Liver (tissue), 9 donors: ENCODE results near the gene LDB2. TPM values are rescaled to one million over a fixed set of nuclear protein-coding genes. Genes with fewer than 3 reads are reported as not detected.

ENCODE experiments used
- DNase-seq: peaks from one replicate; pipeline ENCODE4 v3.0.0-alpha.2; 2017; ENCODE audit warnings: low spot score
- H3K27ac ChIP-seq, 2 donors: one replicate each; pipeline ENCODE4 v1.7.0; 2013; ENCODE audit warnings: inconsistent platforms in 2 of 2, low read length in 2 of 2, control low read depth in 1 of 2, low read depth in 1 of 2, mild to moderate bottlenecking in 1 of 2
- H3K27me3 ChIP-seq, 4 donors: one replicate each; pipeline versions ENCODE4 v1.6.1 to v1.7.0; 2013; ENCODE audit warnings: low read length in 3 of 4, inconsistent platforms in 1 of 4, mild to moderate bottlenecking in 1 of 4, moderate library complexity in 1 of 4; ENCODE audit not compliant: control insufficient read depth in 4 of 4, insufficient read depth in 4 of 4
- H3K36me3 ChIP-seq, 4 donors: one replicate each; pipeline versions ENCODE4 v1.6.1 to v1.7.0; 2013; ENCODE audit warnings: low read length in 3 of 4, mild to moderate bottlenecking in 3 of 4, low read depth in 1 of 4, moderate library complexity in 1 of 4; ENCODE audit not compliant: control insufficient read depth in 4 of 4, insufficient read depth in 3 of 4
- H3K4me1 ChIP-seq, 4 donors: one replicate each; pipeline versions ENCODE4 v1.6.1 to v1.7.0; 2013; ENCODE audit warnings: low read length in 3 of 4, mild to moderate bottlenecking in 3 of 4, moderate library complexity in 1 of 4; ENCODE audit not compliant: control insufficient read depth in 4 of 4, insufficient read depth in 4 of 4
- H3K4me3 ChIP-seq, 3 donors: one replicate each; pipeline versions ENCODE4 v1.6.1 to v1.7.0; 2013; ENCODE audit warnings: low read length in 3 of 3, control low read depth in 1 of 3, low read depth in 1 of 3, mild to moderate bottlenecking in 1 of 3
- H3K9ac ChIP-seq, 2 donors: one replicate each; pipeline ENCODE4 v1.7.0; 2013; ENCODE audit warnings: low read length in 2 of 2, mild to moderate bottlenecking in 2 of 2, moderate library complexity in 2 of 2, control low read depth in 1 of 2, low read depth in 1 of 2
- H3K9me3 ChIP-seq, 4 donors: one replicate each; pipeline versions ENCODE4 v1.6.1 to v1.7.0; 2013; ENCODE audit warnings: low read length in 3 of 4; ENCODE audit not compliant: control insufficient read depth in 4 of 4
- ATF3 ChIP-seq: IDR thresholded peaks from 2 replicates; pipeline ENCODE4 v1.6.1; 2016; ENCODE audit warnings: antibody characterized with exemption
- EGR1 ChIP-seq, 2 donors: IDR thresholded peaks; 2 replicates each; pipeline ENCODE4 v1.6.1; 2016 to 2018; ENCODE audit warnings: antibody characterized with exemption in 2 of 2, low read depth in 2 of 2
- FOXA1 ChIP-seq: IDR thresholded peaks from 2 replicates; pipeline ENCODE4 v1.6.1; 2016; ENCODE audit warnings: antibody characterized with exemption
- FOXA2 ChIP-seq: IDR thresholded peaks from 2 replicates; pipeline ENCODE4 v1.6.1; 2016; ENCODE audit warnings: antibody characterized with exemption
- GABPA ChIP-seq, 2 donors: IDR thresholded peaks in 1 of 2; conservative IDR thresholded peaks in 1 of 2; 2 replicates each; pipeline ENCODE4 v1.6.1; 2016; ENCODE audit warnings: antibody characterized with exemption in 2 of 2, mild to moderate bottlenecking in 1 of 2, moderate library complexity in 1 of 2
- HNF4A ChIP-seq, 2 donors: conservative IDR thresholded peaks; 2 replicates each; pipeline ENCODE4 v1.6.1; 2016; ENCODE audit warnings: antibody characterized with exemption in 2 of 2, mild to moderate bottlenecking in 2 of 2
- HNF4G ChIP-seq: IDR thresholded peaks from 2 replicates; pipeline ENCODE4 v1.6.1; 2016; ENCODE audit warnings: antibody characterized with exemption
- JUND ChIP-seq, 2 donors: IDR thresholded peaks; 2 replicates each; pipeline ENCODE4 v1.6.1; 2016; ENCODE audit warnings: antibody characterized with exemption in 2 of 2
- NR2F2 ChIP-seq: IDR thresholded peaks from 2 replicates; pipeline ENCODE4 v1.6.1; 2016; ENCODE audit warnings: antibody characterized with exemption
- RAD21 ChIP-seq, 2 donors: IDR thresholded peaks; 2 replicates each; pipeline ENCODE4 v1.6.1; 2016; ENCODE audit warnings: antibody characterized with exemption in 2 of 2, mild to moderate bottlenecking in 2 of 2
- RXRA ChIP-seq, 2 donors: IDR thresholded peaks; 2 replicates each; pipeline ENCODE4 v1.6.1; 2017 to 2018; ENCODE audit warnings: antibody characterized with exemption in 2 of 2, mild to moderate bottlenecking in 1 of 2
- SP1 ChIP-seq: IDR thresholded peaks from 2 replicates; pipeline ENCODE4 v1.6.1; 2018; ENCODE audit warnings: antibody characterized with exemption, mild to moderate bottlenecking
- TAF1 ChIP-seq: conservative IDR thresholded peaks from 2 replicates; pipeline ENCODE4 v1.6.1; 2016; ENCODE audit warnings: antibody characterized with exemption, mild to moderate bottlenecking
- YY1 ChIP-seq: IDR thresholded peaks from 2 replicates; pipeline ENCODE4 v1.6.1; 2016; ENCODE audit warnings: antibody characterized with exemption, mild to moderate bottlenecking
- WGBS: extraction: QIAGEN DNeasy Blood & Tissue Kit; methylation state at CpG from one replicate; pipeline ENCODE4 v1.1.7; 2013; 5-methylcytosine and 5-hydroxymethylcytosine counted together
- polyA plus RNA-seq, 2 donors: library from polyadenylated mRNA; stranded (reverse) in 1 of 2; unstranded in 1 of 2; fragments of 200-250 nt in 1 of 2; fragments of >200 nt in 1 of 2; fragmentation: Nextera tagmentation in 1 of 2; extraction: Ambion mirVana in 1 of 2; gene quantifications; one replicate each; pipeline versions ENCODE4 v1.2.1 to v1.2.3, GENCODE V29; 2013 to 2015
- total RNA-seq, 2 donors: library from RNA; depleted of rRNA; stranded (reverse); fragments of >200 nt; gene quantifications; one replicate each; pipeline ENCODE4 v1.2.3, GENCODE V29; 2014
- TF ChIP-seq, protein P1 (sequence below): fragments of 150-350 bp; IDR thresholded peaks from 2 replicates; pipeline ENCODE4 v1.5.1; 2017; ENCODE audit warnings: improper control_type of control experiment, low read depth, low read length; ENCODE audit not compliant: missing input control
- TF ChIP-seq, protein P2 (sequence below): IDR thresholded peaks from 2 replicates; pipeline ENCODE4 v1.6.1; 2016; ENCODE audit warnings: antibody characterized with exemption
- TF ChIP-seq, protein P3 (sequence below): IDR thresholded peaks from 2 replicates; pipeline ENCODE4 v1.6.1; 2016; ENCODE audit warnings: antibody characterized with exemption
- TF ChIP-seq, protein P4 (sequence below): IDR thresholded peaks from 2 replicates; pipeline ENCODE4 v1.6.1; 2016; ENCODE audit warnings: antibody characterized with exemption, mild to moderate bottlenecking
- donor health status: healthy.
- donor health status: healthy.
- donor health status: healthy.
- donor health status: healthy.
- donor health status: healthy.

Gene LDB2
- total and polyA plus RNA-seq, 4 donors: 7.4 to 31.9 (median 16.8) TPM

- Histone ChIP-seq H3K9ac (no peak overlapping the region), H3K27ac (no peak overlapping the region), H3K9me3 (no peaks in the 10 kb centered on the region), H3K4me3 (no peak overlapping the region), H3K27me3 (no peaks in the 10 kb centered on the region), H3K36me3 (no peaks in the 10 kb centered on the region), H3K4me1 (no peaks in the 10 kb centered on the region)
- DNase-seq: no peak
- TF ChIP-seq RAD21 (IDR thresholded peaks at IDR 0.05): peak in 1 of 2 donors; percentile 7
- TF ChIP-seq RXRA (IDR thresholded peaks at IDR 0.05): no peak
- peak; percentile 90 for TF ChIP-seq NR2F2
- TF ChIP-seq, protein P1, sequence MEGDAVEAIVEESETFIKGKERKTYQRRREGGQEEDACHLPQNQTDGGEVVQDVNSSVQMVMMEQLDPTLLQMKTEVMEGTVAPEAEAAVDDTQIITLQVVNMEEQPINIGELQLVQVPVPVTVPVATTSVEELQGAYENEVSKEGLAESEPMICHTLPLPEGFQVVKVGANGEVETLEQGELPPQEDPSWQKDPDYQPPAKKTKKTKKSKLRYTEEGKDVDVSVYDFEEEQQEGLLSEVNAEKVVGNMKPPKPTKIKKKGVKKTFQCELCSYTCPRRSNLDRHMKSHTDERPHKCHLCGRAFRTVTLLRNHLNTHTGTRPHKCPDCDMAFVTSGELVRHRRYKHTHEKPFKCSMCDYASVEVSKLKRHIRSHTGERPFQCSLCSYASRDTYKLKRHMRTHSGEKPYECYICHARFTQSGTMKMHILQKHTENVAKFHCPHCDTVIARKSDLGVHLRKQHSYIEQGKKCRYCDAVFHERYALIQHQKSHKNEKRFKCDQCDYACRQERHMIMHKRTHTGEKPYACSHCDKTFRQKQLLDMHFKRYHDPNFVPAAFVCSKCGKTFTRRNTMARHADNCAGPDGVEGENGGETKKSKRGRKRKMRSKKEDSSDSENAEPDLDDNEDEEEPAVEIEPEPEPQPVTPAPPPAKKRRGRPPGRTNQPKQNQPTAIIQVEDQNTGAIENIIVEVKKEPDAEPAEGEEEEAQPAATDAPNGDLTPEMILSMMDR: no peak
- WGBS: 79% methylated on average over 11 of the region's 11 CpGs
These were observed 35.7 kb downstream of the LDB2 start for GRCh38 chr4:16862697-16863096.

GRCh38 chr4:16860516-16860915, 37.9 kb downstream of the LDB2 start:
- H3K27me3 ChIP-seq: no peaks in the 10 kb centered on the region
- H3K36me3 ChIP-seq: peaks cover 0 to 2% (median 0%) of the 10 kb centered on the region in 4 donors
- no peak for DNase-seq
- H3K4me1 ChIP-seq: no peaks in the 10 kb centered on the region
- no peaks in the 10 kb centered on the region for H3K9me3 ChIP-seq
- H3K27ac ChIP-seq: peak overlapping the region in 1 of 2 donors; percentile 7
- TF ChIP-seq, protein P1: no peak
- TF ChIP-seq HNF4G: no peak
- no peak for TF ChIP-seq JUND (IDR thresholded peaks at IDR 0.05)
- TF ChIP-seq, protein P2, sequence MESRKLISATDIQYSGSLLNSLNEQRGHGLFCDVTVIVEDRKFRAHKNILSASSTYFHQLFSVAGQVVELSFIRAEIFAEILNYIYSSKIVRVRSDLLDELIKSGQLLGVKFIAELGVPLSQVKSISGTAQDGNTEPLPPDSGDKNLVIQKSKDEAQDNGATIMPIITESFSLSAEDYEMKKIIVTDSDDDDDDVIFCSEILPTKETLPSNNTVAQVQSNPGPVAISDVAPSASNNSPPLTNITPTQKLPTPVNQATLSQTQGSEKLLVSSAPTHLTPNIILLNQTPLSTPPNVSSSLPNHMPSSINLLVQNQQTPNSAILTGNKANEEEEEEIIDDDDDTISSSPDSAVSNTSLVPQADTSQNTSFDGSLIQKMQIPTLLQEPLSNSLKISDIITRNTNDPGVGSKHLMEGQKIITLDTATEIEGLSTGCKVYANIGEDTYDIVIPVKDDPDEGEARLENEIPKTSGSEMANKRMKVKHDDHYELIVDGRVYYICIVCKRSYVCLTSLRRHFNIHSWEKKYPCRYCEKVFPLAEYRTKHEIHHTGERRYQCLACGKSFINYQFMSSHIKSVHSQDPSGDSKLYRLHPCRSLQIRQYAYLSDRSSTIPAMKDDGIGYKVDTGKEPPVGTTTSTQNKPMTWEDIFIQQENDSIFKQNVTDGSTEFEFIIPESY: no peak
- TF ChIP-seq, protein P3, sequence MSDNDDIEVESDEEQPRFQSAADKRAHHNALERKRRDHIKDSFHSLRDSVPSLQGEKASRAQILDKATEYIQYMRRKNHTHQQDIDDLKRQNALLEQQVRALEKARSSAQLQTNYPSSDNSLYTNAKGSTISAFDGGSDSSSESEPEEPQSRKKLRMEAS: no peak
- TF ChIP-seq FOXA2: no peak
- TF ChIP-seq NR2F2: no peak
- TF ChIP-seq FOXA1: no peak
- TF ChIP-seq YY1: no peak
- TF ChIP-seq SP1: no peak
- no peak for TF ChIP-seq RAD21 (IDR thresholded peaks at IDR 0.05)
- TF ChIP-seq ATF3: no peak
- TF ChIP-seq HNF4A (conservative IDR thresholded peaks at IDR 0.05): no peak
- TF ChIP-seq, protein P4, sequence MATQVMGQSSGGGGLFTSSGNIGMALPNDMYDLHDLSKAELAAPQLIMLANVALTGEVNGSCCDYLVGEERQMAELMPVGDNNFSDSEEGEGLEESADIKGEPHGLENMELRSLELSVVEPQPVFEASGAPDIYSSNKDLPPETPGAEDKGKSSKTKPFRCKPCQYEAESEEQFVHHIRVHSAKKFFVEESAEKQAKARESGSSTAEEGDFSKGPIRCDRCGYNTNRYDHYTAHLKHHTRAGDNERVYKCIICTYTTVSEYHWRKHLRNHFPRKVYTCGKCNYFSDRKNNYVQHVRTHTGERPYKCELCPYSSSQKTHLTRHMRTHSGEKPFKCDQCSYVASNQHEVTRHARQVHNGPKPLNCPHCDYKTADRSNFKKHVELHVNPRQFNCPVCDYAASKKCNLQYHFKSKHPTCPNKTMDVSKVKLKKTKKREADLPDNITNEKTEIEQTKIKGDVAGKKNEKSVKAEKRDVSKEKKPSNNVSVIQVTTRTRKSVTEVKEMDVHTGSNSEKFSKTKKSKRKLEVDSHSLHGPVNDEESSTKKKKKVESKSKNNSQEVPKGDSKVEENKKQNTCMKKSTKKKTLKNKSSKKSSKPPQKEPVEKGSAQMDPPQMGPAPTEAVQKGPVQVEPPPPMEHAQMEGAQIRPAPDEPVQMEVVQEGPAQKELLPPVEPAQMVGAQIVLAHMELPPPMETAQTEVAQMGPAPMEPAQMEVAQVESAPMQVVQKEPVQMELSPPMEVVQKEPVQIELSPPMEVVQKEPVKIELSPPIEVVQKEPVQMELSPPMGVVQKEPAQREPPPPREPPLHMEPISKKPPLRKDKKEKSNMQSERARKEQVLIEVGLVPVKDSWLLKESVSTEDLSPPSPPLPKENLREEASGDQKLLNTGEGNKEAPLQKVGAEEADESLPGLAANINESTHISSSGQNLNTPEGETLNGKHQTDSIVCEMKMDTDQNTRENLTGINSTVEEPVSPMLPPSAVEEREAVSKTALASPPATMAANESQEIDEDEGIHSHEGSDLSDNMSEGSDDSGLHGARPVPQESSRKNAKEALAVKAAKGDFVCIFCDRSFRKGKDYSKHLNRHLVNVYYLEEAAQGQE: no peak
- TF ChIP-seq EGR1 (IDR thresholded peaks at IDR 0.05; ENCODE audit: low read depth in 2 of 2): no peak
- TF ChIP-seq TAF1: no peak
- TF ChIP-seq GABPA (IDR thresholded peaks at IDR 0.05 in 1 of 2, conservative IDR thresholded peaks at IDR 0.05 in 1 of 2): no peak
- no peak for TF ChIP-seq RXRA (IDR thresholded peaks at IDR 0.05)
- 48% methylated on average over 1 of the region's 1 CpG for WGBS
- no peak overlapping the region for H3K9ac ChIP-seq
- no peak overlapping the region for H3K4me3 ChIP-seq
